Duodenal mucosa (tissue), 2 donors: ENCODE results near the gene IL1RL1.

Experiments used
- H3K27ac ChIP-seq: one replicate; pipeline ENCODE4 v1.7.0; 2013; ENCODE audit warnings: low read depth, low read length
- H3K27me3 ChIP-seq, 2 donors: one replicate each; pipeline ENCODE4 v1.7.0; 2013; ENCODE audit warnings: low read length in 2 of 2, control low read depth in 1 of 2; ENCODE audit not compliant: insufficient read depth in 2 of 2, control insufficient read depth in 1 of 2
- H3K36me3 ChIP-seq, 2 donors: one replicate each; pipeline ENCODE4 v1.7.0; 2013; ENCODE audit warnings: low read length in 2 of 2, control low read depth in 1 of 2; ENCODE audit not compliant: insufficient read depth in 2 of 2, control insufficient read depth in 1 of 2
- H3K4me1 ChIP-seq, 2 donors: one replicate each; pipeline ENCODE4 v1.7.0; 2013; ENCODE audit warnings: low read length in 2 of 2, control low read depth in 1 of 2; ENCODE audit not compliant: insufficient read depth in 2 of 2, control insufficient read depth in 1 of 2
- H3K4me3 ChIP-seq, 2 donors: one replicate each; pipeline ENCODE4 v1.7.0; 2013; ENCODE audit warnings: low read length in 2 of 2, low read depth in 1 of 2
- H3K9ac ChIP-seq, 2 donors: one replicate each; pipeline ENCODE4 v1.7.0; 2013; ENCODE audit warnings: low read length in 2 of 2, low read depth in 1 of 2
- H3K9me3 ChIP-seq, 2 donors: one replicate each; pipeline ENCODE4 v1.7.0; 2013; ENCODE audit warnings: low read length in 2 of 2, control low read depth in 1 of 2; ENCODE audit not compliant: control insufficient read depth in 1 of 2

The IL1RL1 gene

GRCh38 chr2:102346381-102347130 is 35.2 kb downstream of the IL1RL1 start:
- H3K4me1 ChIP-seq = no peaks in the 10 kb centered on the region
- no peaks in the 10 kb centered on the region for H3K27me3 ChIP-seq
- H3K36me3 ChIP-seq = no peaks in the 10 kb centered on the region
- no peaks in the 10 kb centered on the region for H3K9me3 ChIP-seq
- H3K4me3 ChIP-seq = no peak overlapping the region
- no peak overlapping the region for H3K27ac ChIP-seq
- no peak overlapping the region for H3K9ac ChIP-seq

- H3K27me3 ChIP-seq = no peaks in the 10 kb centered on the region
- H3K36me3 ChIP-seq = no peaks in the 10 kb centered on the region
- no peak overlapping the region for H3K27ac ChIP-seq
- no peak overlapping the region for H3K9ac ChIP-seq
- H3K9me3 ChIP-seq = no peaks in the 10 kb centered on the region
- H3K4me3 ChIP-seq = no peak overlapping the region
- H3K4me1 ChIP-seq = no peaks in the 10 kb centered on the region
These were observed 38.9 kb downstream of the IL1RL1 start for GRCh38 chr2:102350137-102350793.

GRCh38 chr2:102355526-102356380 is 44.4 kb downstream of the IL1RL1 start, which contains the start of gene IL18R1:
IL18R1 (plus strand) TSS chr2:102355796; CDS start chr2:102362661, 6,865 bp downstream.
- H3K27ac ChIP-seq = peak within 1 kb of the TSS; percentile 42

GRCh38 chr2:102356381-102356712 is 45.0 kb downstream of the IL1RL1 start:
- no peak overlapping the region for H3K27ac ChIP-seq
- peak overlapping the region; percentile 82 to 92 for H3K4me3 ChIP-seq
- H3K27me3 ChIP-seq = no peaks in the 10 kb centered on the region
- H3K36me3 ChIP-seq = no peaks in the 10 kb centered on the region
- H3K4me1 ChIP-seq = no peaks in the 10 kb centered on the region
- no peaks in the 10 kb centered on the region for H3K9me3 ChIP-seq
- H3K9ac ChIP-seq = peak overlapping the region; percentile 74

More at GRCh38 chr2:102355526-102356380, 44.4 kb downstream of the IL1RL1 start, which contains the start of gene IL18R1:
- H3K9me3 ChIP-seq = no peaks in the 10 kb centered on the region
- peak within 1 kb of the TSS; percentile 82 to 92 for H3K4me3 ChIP-seq
- peak within 1 kb of the TSS; percentile 74 for H3K9ac ChIP-seq
- H3K27me3 ChIP-seq = no peaks in the 10 kb centered on the region
- no peaks in the 10 kb centered on the region for H3K4me1 ChIP-seq
- H3K36me3 ChIP-seq = no peaks in the 10 kb centered on the region

- peak overlapping the region; percentile 2 to 74 for H3K9ac ChIP-seq
- H3K27ac ChIP-seq = no peak overlapping the region
- H3K9me3 ChIP-seq = no peaks in the 10 kb centered on the region
These were observed 45.4 kb downstream of the IL1RL1 start for GRCh38 chr2:102356741-102357140.

GRCh38 chr2:102357937-102358336 is 46.6 kb downstream of the IL1RL1 start:
- Histone ChIP-seq H3K27ac (no peak overlapping the region), H3K4me1 (no peaks in the 10 kb centered on the region), H3K9ac (no peak overlapping the region), H3K4me3 (no peak overlapping the region), H3K27me3 (no peaks in the 10 kb centered on the region), H3K36me3 (no peaks in the 10 kb centered on the region), H3K9me3 (no peaks in the 10 kb centered on the region)

More at GRCh38 chr2:102356741-102357140, 45.4 kb downstream of the IL1RL1 start:
- Histone ChIP-seq H3K4me1 (no peaks in the 10 kb centered on the region), H3K36me3 (no peaks in the 10 kb centered on the region), H3K4me3 (peak overlapping the region; percentile 82 to 92), H3K27me3 (no peaks in the 10 kb centered on the region)

GRCh38 chr2:102358496-102358895 is 47.1 kb downstream of the IL1RL1 start:
- no peak overlapping the region for H3K27ac ChIP-seq
- no peaks in the 10 kb centered on the region for H3K9me3 ChIP-seq
- H3K27me3 ChIP-seq = no peaks in the 10 kb centered on the region
- no peak overlapping the region for H3K9ac ChIP-seq
- no peaks in the 10 kb centered on the region for H3K4me1 ChIP-seq
- H3K36me3 ChIP-seq = peaks cover 0 to 1% of the 10 kb centered on the region in 2 donors
- peak overlapping the region in 1 of 2 donors; percentile 11 for H3K4me3 ChIP-seq

GRCh38 chr2:102359527-102359926 is 48.2 kb downstream of the IL1RL1 start:
- H3K27me3 ChIP-seq = no peaks in the 10 kb centered on the region
- no peak overlapping the region for H3K4me3 ChIP-seq
- H3K9ac ChIP-seq = no peak overlapping the region
- no peak overlapping the region for H3K27ac ChIP-seq
- no peaks in the 10 kb centered on the region for H3K4me1 ChIP-seq
- H3K9me3 ChIP-seq = no peaks in the 10 kb centered on the region
- peaks cover 0 to 9% of the 10 kb centered on the region in 2 donors for H3K36me3 ChIP-seq

GRCh38 chr2:102361632-102362241 is 50.4 kb downstream of the IL1RL1 start:
- Histone ChIP-seq H3K9ac (no peak overlapping the region), H3K27me3 (no peaks in the 10 kb centered on the region), H3K4me3 (no peak overlapping the region), H3K27ac (no peak overlapping the region), H3K4me1 (no peaks in the 10 kb centered on the region), H3K9me3 (no peaks in the 10 kb centered on the region), H3K36me3 (peaks cover 0 to 9% of the 10 kb centered on the region in 2 donors)
